ENCODE results near the gene NANS. TPM values are rescaled to one million over a fixed set of nuclear protein-coding genes. Genes with fewer than 3 reads are reported as not detected.
A peak's percentile ranks its signal among the peaks of the same experiment; 100 is the strongest.

The NANS gene
- total RNA-seq, 3 donors from 2014 or later: 43.8 to 80.6 (median 54.7) TPM

- intact Hi-C loops (cut with DNase I; ENCODE audit: low total_unique reads): no loop called here
- no peaks in the 10 kb centered on the region for H3K4me1 ChIP-seq
- TF ChIP-seq POLR2A (IDR thresholded peaks at IDR 0.05) (no peak), POLR2AphosphoS5 (IDR thresholded peaks at IDR 0.05) (peak in 1 of 3 donors; percentile 68)
- no peaks in the 10 kb centered on the region for H3K27me3 ChIP-seq
- no peaks in the 10 kb centered on the region for H3K9me3 ChIP-seq
- H3K27ac ChIP-seq: peak overlapping the region; percentile 6 to 40
- no peak overlapping the region for H3K4me3 ChIP-seq
- no peaks in the 10 kb centered on the region for H3K36me3 ChIP-seq
- peak in 1 of 2 donors; percentile 60 for DNase-seq (ENCODE audit: low spot score in 2 of 2)
These were observed 46.6 kb upstream of the NANS start for GRCh38 chr9:98009936-98010335.

- H3K36me3 ChIP-seq: no peaks in the 10 kb centered on the region
- TF ChIP-seq POLR2A (IDR thresholded peaks at IDR 0.05) (no peak), CTCF (IDR thresholded peaks at IDR 0.05) (no peak), POLR2AphosphoS5 (IDR thresholded peaks at IDR 0.05) (no peak)
- intact Hi-C loops (cut with DNase I; ENCODE audit: low total_unique reads): no loop called here
- H3K27ac ChIP-seq: peak overlapping the region in 1 of 2 donors; percentile 6
- no peak overlapping the region for H3K4me3 ChIP-seq
- H3K27me3 ChIP-seq: no peaks in the 10 kb centered on the region
- no peaks in the 10 kb centered on the region for H3K4me1 ChIP-seq
- no peaks in the 10 kb centered on the region for H3K9me3 ChIP-seq
- DNase-seq (ENCODE audit: low spot score in 2 of 2): no peak
These were observed 46.1 kb upstream of the NANS start for GRCh38 chr9:98010445-98010844.

GRCh38 chr9:98011122-98011521 lies 45.4 kb upstream of the NANS start:
- H3K36me3 ChIP-seq: no peaks in the 10 kb centered on the region
- H3K4me3 ChIP-seq: no peak overlapping the region
- DNase-seq (ENCODE audit: low spot score in 2 of 2): no peak
- no peak overlapping the region for H3K27ac ChIP-seq
- intact Hi-C loops (cut with DNase I; ENCODE audit: low total_unique reads): no loop called here
- H3K9me3 ChIP-seq: no peaks in the 10 kb centered on the region
- TF ChIP-seq POLR2AphosphoS5 (IDR thresholded peaks at IDR 0.05) (no peak), POLR2A (IDR thresholded peaks at IDR 0.05) (no peak), CTCF (IDR thresholded peaks at IDR 0.05) (no peak)
- H3K27me3 ChIP-seq: no peaks in the 10 kb centered on the region
- no peaks in the 10 kb centered on the region for H3K4me1 ChIP-seq

GRCh38 chr9:98016137-98016680 lies 40.3 kb upstream of the NANS start:
- no peaks in the 10 kb centered on the region for H3K36me3 ChIP-seq
- TF ChIP-seq POLR2AphosphoS5 (IDR thresholded peaks at IDR 0.05) (no peak), CTCF (IDR thresholded peaks at IDR 0.05) (no peak), POLR2A (IDR thresholded peaks at IDR 0.05) (no peak)

GRCh38 chr9:98017306-98017705 lies 39.2 kb upstream of the NANS start:
- H3K4me3 ChIP-seq: no peak overlapping the region
- intact Hi-C loops (cut with DNase I; ENCODE audit: low total_unique reads): no loop called here

More at GRCh38 chr9:98016137-98016680, 40.3 kb upstream of the NANS start:
- H3K27ac ChIP-seq: no peak overlapping the region
- intact Hi-C loops (cut with DNase I; ENCODE audit: low total_unique reads): no loop called here
- no peaks in the 10 kb centered on the region for H3K4me1 ChIP-seq
- H3K9me3 ChIP-seq: no peaks in the 10 kb centered on the region
- no peaks in the 10 kb centered on the region for H3K27me3 ChIP-seq
- no peak overlapping the region for H3K4me3 ChIP-seq
- no peak for DNase-seq (ENCODE audit: low spot score in 2 of 2)

More at GRCh38 chr9:98017306-98017705, 39.2 kb upstream of the NANS start:
- no peaks in the 10 kb centered on the region for H3K9me3 ChIP-seq
- no peaks in the 10 kb centered on the region for H3K27me3 ChIP-seq
- DNase-seq (ENCODE audit: low spot score in 2 of 2): no peak
- TF ChIP-seq CTCF (IDR thresholded peaks at IDR 0.05): no peak
- TF ChIP-seq POLR2A (IDR thresholded peaks at IDR 0.05): no peak
- TF ChIP-seq POLR2AphosphoS5 (IDR thresholded peaks at IDR 0.05): no peak
- H3K4me1 ChIP-seq: no peaks in the 10 kb centered on the region
- H3K36me3 ChIP-seq: no peaks in the 10 kb centered on the region
- no peak overlapping the region for H3K27ac ChIP-seq
